Measurements from ENCODE around the gene NRCAM.
"Not testable (repeated sequence)": the region's sequence is repeated elsewhere in the genome, so short reads cannot be mapped to it uniquely, and the experiment has no call there.

The NRCAM gene

DNA sequence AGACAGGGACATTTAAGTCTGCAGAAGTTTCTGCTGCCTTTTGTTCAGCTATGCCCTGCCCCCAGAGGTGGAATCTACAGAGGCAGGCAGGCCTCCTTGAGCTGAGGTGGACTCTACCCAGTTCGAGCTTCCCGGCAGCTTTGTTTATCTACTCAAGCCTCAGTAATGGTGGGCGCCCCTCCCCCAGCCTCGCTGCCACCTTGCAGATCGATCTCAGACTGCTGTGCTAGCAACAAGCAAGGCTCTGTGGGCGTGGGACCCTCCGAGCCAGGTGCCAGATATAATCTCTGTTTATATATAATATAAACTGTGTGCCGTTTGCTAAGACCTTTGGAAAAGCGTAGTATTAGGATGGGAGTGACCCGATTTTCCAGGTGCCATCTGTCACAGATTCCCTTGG lies 63.1 kb downstream of the NRCAM start:
- not testable (repeated sequence) for FAIRE-seq

DNA sequence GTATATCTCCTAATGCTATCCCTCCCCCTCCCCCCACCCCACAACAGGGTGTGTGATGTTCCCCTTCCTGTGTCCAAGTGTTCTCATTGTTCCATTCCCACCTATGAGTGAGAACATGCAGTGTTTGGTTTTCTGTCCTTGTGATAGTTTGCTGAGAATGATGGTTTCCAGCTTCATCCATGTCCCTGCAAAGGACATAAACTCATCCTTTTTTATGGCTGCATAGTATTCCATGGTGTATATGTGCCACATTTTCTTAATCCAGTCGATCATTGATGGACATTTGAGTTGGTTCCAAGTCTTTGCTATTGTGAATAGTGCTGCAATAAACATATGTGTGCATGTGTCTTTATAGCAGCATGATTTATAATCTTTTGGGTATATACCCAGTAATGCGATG lies 68.5 kb downstream of the NRCAM start:
- FAIRE-seq, result not testable (repeated sequence)

DNA sequence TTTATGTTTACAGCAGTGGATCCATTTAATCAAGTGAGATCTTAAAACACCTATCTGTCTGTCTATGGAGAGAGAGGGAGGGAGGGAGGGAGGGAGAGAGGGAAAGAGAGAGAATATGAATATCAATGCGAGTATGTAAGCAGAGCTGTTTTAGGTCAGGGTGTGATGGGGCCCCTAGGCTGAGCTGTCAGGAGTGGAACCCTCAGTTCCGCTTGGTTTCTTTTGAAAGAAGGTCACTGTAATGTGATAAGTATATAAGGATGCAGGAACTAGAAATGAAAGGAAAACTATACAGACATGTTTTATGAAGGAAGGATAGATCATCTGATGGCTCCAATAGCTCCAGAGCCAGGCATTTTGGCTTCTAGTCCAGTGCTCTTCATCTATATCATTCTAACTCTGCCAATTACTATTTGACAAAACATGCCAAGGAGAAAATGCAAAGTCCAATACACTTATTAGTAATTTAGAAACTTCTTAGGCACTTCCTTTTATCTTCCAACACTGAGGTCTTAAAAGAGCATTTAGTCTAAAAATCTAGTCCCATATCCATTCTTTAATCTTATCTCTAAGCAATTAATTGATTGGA lies 70.3 kb downstream of the NRCAM start:
- no peak for FAIRE-seq

- FAIRE-seq, result no peak
Measured at GRCh38 chr7:108384716-108385483, 71.3 kb downstream of the NRCAM start.

DNA sequence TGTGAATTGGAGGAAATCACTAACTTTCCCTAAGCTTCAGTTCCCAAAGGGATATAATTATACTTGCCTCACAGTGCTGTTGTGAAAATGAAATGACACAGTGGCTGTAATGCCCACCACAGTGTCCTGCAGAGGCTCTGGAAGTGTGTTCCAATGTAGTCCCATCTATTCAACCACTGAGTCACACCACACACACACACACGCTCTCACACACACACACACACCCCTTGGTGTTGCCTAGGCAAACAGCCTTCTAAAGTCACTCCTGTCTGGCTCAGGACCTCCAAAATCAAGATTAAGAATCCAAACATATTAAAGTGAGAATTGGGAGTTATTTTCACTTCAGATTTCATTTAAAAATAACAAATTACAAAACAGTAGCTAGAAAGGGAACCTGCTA lies 73.3 kb downstream of the NRCAM start:
- FAIRE-seq, result no peak

DNA sequence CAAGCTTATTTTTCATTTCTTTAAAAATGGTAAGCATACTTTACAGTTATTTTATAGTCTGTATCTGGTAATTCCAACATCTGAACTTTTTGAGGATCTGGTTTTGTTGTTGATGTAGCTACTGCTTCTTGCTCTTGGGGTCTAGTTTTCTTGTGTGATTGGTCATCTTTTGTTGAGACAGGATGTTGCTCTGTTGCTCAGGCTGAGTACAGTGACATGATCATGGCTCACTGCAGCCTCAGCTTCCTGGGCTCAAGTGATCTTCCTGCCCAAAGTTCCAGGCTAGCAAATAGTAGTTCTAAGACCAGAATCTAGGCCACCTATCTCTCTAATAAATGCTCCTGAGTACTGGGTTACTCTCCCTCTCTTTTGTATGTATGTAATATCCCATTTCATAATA lies 75.7 kb downstream of the NRCAM start:
- no peak for FAIRE-seq

GRCh38 chr7:108376206-108376605 lies 80.0 kb downstream of the NRCAM start:
- FAIRE-seq, result no peak

GRCh38 chr7:108375668-108376067 lies 80.6 kb downstream of the NRCAM start:
- no peak for FAIRE-seq

GRCh38 chr7:108374899-108375298 lies 81.3 kb downstream of the NRCAM start:
- no peak for FAIRE-seq

DNA sequence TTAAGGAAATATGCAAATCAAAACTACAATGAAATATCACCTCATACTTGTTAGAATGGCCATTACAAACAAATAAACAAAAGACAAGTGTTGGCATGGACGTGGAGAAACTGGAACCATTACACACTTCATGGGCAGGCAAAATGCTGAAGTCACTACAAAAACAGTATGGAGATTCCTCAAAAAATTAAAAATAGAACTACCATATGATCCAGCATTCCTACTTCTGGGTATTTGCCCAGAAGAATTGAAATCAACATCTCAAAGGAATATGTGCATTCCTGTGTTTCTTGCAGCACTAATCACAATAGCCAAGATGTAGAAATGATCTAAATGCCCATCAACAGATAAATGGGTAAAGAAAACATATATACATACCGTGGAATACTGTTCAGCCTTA lies 83.6 kb downstream of the NRCAM start:
- no peak for FAIRE-seq

- FAIRE-seq, result no peak
Measured at GRCh38 chr7:108370616-108371015, 85.6 kb downstream of the NRCAM start.

DNA sequence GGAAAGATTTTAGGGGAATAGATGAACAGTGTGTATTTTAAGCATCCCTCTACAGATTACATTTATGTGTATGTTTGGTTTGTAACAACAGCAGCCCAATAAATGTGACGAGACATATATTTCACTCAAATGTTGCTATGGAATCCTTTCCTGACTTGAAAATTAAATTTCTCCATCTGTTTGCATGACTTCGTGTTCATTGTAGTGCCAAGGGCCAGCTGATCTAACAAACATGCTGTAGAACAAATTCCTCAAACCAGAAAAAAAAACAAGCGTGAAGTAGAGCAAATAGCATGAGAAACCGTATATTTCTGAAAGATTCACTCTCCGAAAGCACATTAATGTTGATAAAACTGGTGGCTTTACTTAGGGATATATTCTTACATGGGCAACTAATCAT lies 87.8 kb downstream of the NRCAM start:
- no peak for FAIRE-seq

- no peak for FAIRE-seq
Measured at GRCh38 chr7:108367946-108368345, 88.3 kb downstream of the NRCAM start.

- FAIRE-seq, result no peak
Measured at GRCh38 chr7:108367314-108367713, 88.9 kb downstream of the NRCAM start.

DNA sequence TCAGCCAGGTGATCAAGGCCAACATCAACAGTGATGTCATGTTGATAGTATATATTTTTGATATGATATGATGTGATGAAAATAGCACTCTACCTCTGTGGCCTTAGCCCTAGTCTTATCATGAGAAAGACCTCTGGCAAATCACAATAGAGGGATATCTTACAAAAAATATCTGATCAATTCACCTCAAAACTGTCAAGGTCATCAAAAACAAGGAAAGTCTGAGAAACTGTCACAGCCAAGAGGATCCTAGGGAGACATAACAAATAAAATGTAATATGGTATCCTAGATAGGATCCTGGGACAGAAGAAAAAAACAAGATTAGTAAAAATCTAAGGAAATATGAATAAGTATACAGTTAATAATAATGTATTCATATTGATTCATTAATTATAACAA lies 92.6 kb downstream of the NRCAM start:
- FAIRE-seq, result no peak

- FAIRE-seq, result no peak
Measured at GRCh38 chr7:108360058-108360800, 96.0 kb downstream of the NRCAM start.

DNA sequence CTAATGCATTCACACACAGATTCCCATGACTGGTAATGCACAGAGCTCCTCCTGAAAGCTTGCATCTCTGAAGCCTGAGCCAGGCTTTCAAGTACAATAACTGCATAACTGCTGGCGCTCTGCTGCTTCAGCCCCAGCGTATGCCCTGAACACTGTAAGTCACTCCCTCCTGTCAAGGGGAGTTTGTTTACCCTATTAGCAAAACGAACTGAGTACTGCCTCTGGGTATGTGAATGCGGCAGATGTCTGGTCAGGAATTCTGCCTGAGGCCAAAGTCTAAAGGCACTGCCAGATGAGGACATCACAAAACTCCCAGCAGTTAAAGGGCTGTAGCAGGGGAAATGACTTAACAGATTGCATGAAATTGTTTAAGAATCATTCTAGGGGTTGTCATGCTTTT lies 97.7 kb downstream of the NRCAM start:
- FAIRE-seq, result no peak

GRCh38 chr7:108351729-108352131 lies 104.5 kb downstream of the NRCAM start:
- FAIRE-seq, result no peak

DNA sequence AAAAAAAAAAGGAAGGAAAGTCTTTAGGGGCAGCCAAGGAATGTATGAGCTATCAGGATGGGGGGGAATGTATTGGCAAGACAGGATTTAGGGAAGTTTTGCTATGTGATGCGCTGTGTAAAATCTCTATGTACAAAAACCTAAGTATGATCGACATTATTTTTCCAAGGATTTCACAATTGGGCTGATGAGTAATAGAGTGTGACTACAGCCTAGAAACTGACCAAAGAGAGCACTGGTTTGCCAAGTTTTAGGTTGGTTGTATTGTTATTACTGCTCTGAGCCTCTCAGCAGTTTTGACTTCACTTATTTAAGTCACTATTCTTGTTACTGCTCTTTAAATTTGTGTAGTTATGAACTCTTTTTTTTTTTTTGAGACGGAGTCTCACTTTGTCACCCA lies 107.3 kb downstream of the NRCAM start:
- no peak for FAIRE-seq

DNA sequence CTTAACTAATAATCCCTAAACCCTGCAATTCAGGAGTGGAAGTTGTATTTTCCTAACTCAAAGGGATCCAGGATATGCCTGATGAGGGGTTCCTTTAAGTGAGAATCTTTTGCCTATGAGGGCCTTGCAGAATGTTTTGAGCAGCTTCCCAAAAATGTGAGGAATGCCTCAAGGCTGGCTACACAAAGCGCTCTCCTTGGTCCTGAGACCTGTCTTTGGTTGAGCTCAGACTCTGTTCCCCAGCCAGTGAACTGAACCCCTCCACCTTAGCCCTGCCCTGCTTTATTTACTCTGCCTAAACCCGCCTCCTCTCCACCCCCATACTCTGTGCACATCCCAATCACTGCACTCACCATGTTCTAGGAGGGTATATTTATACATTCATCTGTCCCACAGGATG lies 108.6 kb downstream of the NRCAM start:
- no peak for FAIRE-seq

GRCh38 chr7:108345710-108346336 lies 110.4 kb downstream of the NRCAM start:
- FAIRE-seq, result no peak

DNA sequence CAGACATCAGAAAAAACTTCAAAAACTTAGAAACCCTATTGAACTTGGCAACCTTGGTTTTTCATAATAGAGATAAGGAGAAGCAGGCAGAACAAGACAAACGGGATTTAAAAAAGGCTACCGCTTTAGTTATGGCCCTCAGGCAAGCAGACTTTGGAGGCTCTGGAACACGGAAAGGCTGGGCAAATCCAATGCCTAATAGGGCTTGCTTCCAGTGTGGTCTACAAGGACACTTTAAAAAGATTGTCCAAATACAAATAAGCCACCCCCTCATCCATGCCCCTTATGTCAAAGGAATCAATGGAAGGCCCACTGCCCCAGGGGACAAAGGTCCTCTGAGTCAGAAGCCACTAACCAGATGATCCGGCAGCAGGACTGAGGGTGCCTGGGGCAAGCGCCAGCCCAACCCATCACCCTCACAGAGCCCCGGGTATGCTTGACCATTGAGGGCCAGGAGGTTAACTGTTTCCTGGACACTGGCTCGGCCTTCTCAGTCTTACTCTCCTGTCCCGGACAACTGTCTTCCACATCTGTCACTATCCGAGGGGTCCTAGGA lies 115.3 kb downstream of the NRCAM start:
- no peak for FAIRE-seq

GRCh38 chr7:108340406-108340805 lies 115.8 kb downstream of the NRCAM start:
- FAIRE-seq, result not testable (repeated sequence)

Measured in colon (tissue), 2 donors.